ENCODE measurements around the gene TFAP2D.

GRCh38 chr6:50818020-50818419 is 104.7 kb downstream of the TFAP2D start:
- TF ChIP-seq POLR2A (IDR thresholded peaks at IDR 0.05), result no peak
- TF ChIP-seq, protein P1, sequence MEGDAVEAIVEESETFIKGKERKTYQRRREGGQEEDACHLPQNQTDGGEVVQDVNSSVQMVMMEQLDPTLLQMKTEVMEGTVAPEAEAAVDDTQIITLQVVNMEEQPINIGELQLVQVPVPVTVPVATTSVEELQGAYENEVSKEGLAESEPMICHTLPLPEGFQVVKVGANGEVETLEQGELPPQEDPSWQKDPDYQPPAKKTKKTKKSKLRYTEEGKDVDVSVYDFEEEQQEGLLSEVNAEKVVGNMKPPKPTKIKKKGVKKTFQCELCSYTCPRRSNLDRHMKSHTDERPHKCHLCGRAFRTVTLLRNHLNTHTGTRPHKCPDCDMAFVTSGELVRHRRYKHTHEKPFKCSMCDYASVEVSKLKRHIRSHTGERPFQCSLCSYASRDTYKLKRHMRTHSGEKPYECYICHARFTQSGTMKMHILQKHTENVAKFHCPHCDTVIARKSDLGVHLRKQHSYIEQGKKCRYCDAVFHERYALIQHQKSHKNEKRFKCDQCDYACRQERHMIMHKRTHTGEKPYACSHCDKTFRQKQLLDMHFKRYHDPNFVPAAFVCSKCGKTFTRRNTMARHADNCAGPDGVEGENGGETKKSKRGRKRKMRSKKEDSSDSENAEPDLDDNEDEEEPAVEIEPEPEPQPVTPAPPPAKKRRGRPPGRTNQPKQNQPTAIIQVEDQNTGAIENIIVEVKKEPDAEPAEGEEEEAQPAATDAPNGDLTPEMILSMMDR (IDR thresholded peaks at IDR 0.05), result no peak
- TF ChIP-seq POLR2AphosphoS5 (IDR thresholded peaks at IDR 0.05), result no peak

All from breast epithelium (tissue), 3 donors.